Upper lobe of right lung (tissue), 1 donor: Measurements from ENCODE around the gene PRKCE. TPM values are rescaled to one million over a fixed set of nuclear protein-coding genes. Genes with fewer than 3 reads are reported as not detected.
"Not testable (repeated sequence)": the region's sequence is repeated elsewhere in the genome, so short reads cannot be mapped to it uniquely, and the experiment has no call there.

Source experiments
- ATAC-seq: fragments of 200-7000 bp; cut with Tn5 transposase; one replicate; pipeline ENCODE4 v1.9.1; 2020; ENCODE audit warnings: mild to moderate bottlenecking, moderate library complexity
- DNase-seq: peaks from one replicate; pipeline ENCODE4 v3.0.0-alpha.2; 2020
- H3K27ac ChIP-seq: fragments of 200-600 bp; one replicate; pipeline ENCODE4 v1.8.0; 2022
- H3K27me3 ChIP-seq: fragments of 200-600 bp; one replicate; pipeline ENCODE4 v1.8.0; 2022; ENCODE audit warnings: mild to moderate bottlenecking
- H3K36me3 ChIP-seq: fragments of 200-600 bp; one replicate; pipeline ENCODE4 v1.8.0; 2022
- H3K4me1 ChIP-seq: fragments of 200-600 bp; one replicate; pipeline ENCODE4 v1.8.0; 2022
- H3K4me3 ChIP-seq: fragments of 200-600 bp; one replicate; pipeline ENCODE4 v1.8.0; 2022; ENCODE audit warnings: mild to moderate bottlenecking
- H3K9me3 ChIP-seq: fragments of 200-600 bp; one replicate; pipeline ENCODE4 v1.8.0; 2022
- CTCF ChIP-seq: fragments of 200-600 bp; IDR thresholded peaks from one replicate; pipeline ENCODE4 v1.8.0; 2022; ENCODE audit warnings: antibody characterized with exemption
- intact Hi-C: fragments of 100-400 bp; cut with DNase I; formaldehyde crosslinking; loops from one replicate; pipeline ENCODE4 v1.11.0; 2022
- total RNA-seq: library from RNA; stranded (reverse); fragmentation: NEBNext Ultra II Directional; extraction: Animal tissue kit (Norgen Biotek cat#: 25700); gene quantifications from one replicate; pipeline ENCODE4 v1.2.1, GENCODE V29; 2021
- donor health status: DM: no; HTN: yes; CAD: no; lungs with severe emphysema.

PRKCE gene
- total RNA-seq, 1 donor from 2014 or later, result 65.6 TPM

GRCh38 chr2:45691171-45691999 is 39.9 kb downstream of the PRKCE start:
- no peak for TF ChIP-seq CTCF
- no peak overlapping the region for H3K27ac ChIP-seq
- no peak overlapping the region for H3K4me3 ChIP-seq
- DNase-seq (no peak), ATAC-seq (no peak)
- H3K27me3 ChIP-seq, result no peaks in the 10 kb centered on the region
- peaks cover 13% of the 10 kb centered on the region for H3K4me1 ChIP-seq
- intact Hi-C loops, result no loop called here
- no peaks in the 10 kb centered on the region for H3K36me3 ChIP-seq
- H3K9me3 ChIP-seq, result no peaks in the 10 kb centered on the region

- no peaks in the 10 kb centered on the region for H3K9me3 ChIP-seq
- H3K36me3 ChIP-seq, result no peaks in the 10 kb centered on the region
- peaks cover 17% of the 10 kb centered on the region for H3K4me1 ChIP-seq
- no peaks in the 10 kb centered on the region for H3K27me3 ChIP-seq
- peak; percentile 39 for ATAC-seq
- TF ChIP-seq CTCF, result no peak
- no peak overlapping the region for H3K4me3 ChIP-seq
- no peak for DNase-seq
- no peak overlapping the region for H3K27ac ChIP-seq
- intact Hi-C loops, result no loop called here
These were observed 41.1 kb downstream of the PRKCE start for GRCh38 chr2:45692566-45692965.

GRCh38 chr2:45695480-45696007 is 44.1 kb downstream of the PRKCE start:
- H3K27ac ChIP-seq, DNase-seq, H3K4me3 ChIP-seq, H3K27me3 ChIP-seq, H3K36me3 ChIP-seq, H3K9me3 ChIP-seq, intact Hi-C loops, ATAC-seq, H3K4me1 ChIP-seq: not testable (repeated sequence)

GRCh38 chr2:45696708-45697107 is 45.2 kb downstream of the PRKCE start:
- Histone ChIP-seq H3K27ac (no peak overlapping the region), H3K9me3 (no peaks in the 10 kb centered on the region), H3K27me3 (no peaks in the 10 kb centered on the region), H3K4me1 (peaks cover 7% of the 10 kb centered on the region), H3K4me3 (no peak overlapping the region), H3K36me3 (no peaks in the 10 kb centered on the region)
- DNase-seq (no peak), ATAC-seq (no peak)
- no peak for TF ChIP-seq CTCF
- intact Hi-C loops, result no loop called here

- peaks cover 7% of the 10 kb centered on the region for H3K4me1 ChIP-seq
- intact Hi-C loops, result no loop called here
- H3K9me3 ChIP-seq, result no peaks in the 10 kb centered on the region
- H3K27me3 ChIP-seq, result no peaks in the 10 kb centered on the region
- no peak overlapping the region for H3K4me3 ChIP-seq
- no peaks in the 10 kb centered on the region for H3K36me3 ChIP-seq
- DNase-seq (no peak), ATAC-seq (no peak)
- H3K27ac ChIP-seq, result no peak overlapping the region
- no peak for TF ChIP-seq CTCF
These were observed 45.7 kb downstream of the PRKCE start for GRCh38 chr2:45697190-45697589.

GRCh38 chr2:45698554-45698953 is 47.1 kb downstream of the PRKCE start:
- no peak overlapping the region for H3K4me3 ChIP-seq
- no peak for TF ChIP-seq CTCF
- H3K9me3 ChIP-seq, result no peaks in the 10 kb centered on the region
- no peaks in the 10 kb centered on the region for H3K36me3 ChIP-seq
- H3K4me1 ChIP-seq, result peaks cover 7% of the 10 kb centered on the region
- H3K27me3 ChIP-seq, result no peaks in the 10 kb centered on the region
- DNase-seq (no peak), ATAC-seq (no peak)
- intact Hi-C loops, result no loop called here
- no peak overlapping the region for H3K27ac ChIP-seq
